Neuronal stem cell (in vitro differentiated cells): ENCODE measurements around the gene HMG20B.
A peak's percentile ranks its signal among the peaks of the same experiment; 100 is the strongest.

Experiments
- DNase-seq: peaks from one replicate; pipeline ENCODE4 v3.0.0-alpha.2; 2013; ENCODE audit warnings: low spot score
- H2AFZ ChIP-seq: one replicate; pipeline ENCODE4 v1.6.1; 2013; ENCODE audit warnings: mild to moderate bottlenecking, low read length, inconsistent platforms
- H2AK5ac ChIP-seq: 2 replicates; pipeline ENCODE4 v1.6.1; 2013; ENCODE audit warnings: low read depth, mild to moderate bottlenecking, inconsistent platforms, low read length, moderate library complexity, mixed read lengths
- H2BK120ac ChIP-seq: 2 replicates; pipeline ENCODE4 v1.6.1; 2013; ENCODE audit warnings: low read depth, mild to moderate bottlenecking, inconsistent platforms, low read length, moderate library complexity, mixed read lengths
- H2BK12ac ChIP-seq: one replicate; pipeline ENCODE4 v1.6.1; 2013; ENCODE audit warnings: low read length, inconsistent platforms
- H2BK15ac ChIP-seq: 2 replicates; pipeline ENCODE4 v1.6.1; 2013; ENCODE audit warnings: mild to moderate bottlenecking, low read length, inconsistent platforms, mixed read lengths
- H2BK5ac ChIP-seq: one replicate; pipeline ENCODE4 v1.6.1; 2013; ENCODE audit warnings: inconsistent platforms, mild to moderate bottlenecking, low read length, moderate library complexity
- H3K14ac ChIP-seq: one replicate; pipeline ENCODE4 v1.6.1; 2013; ENCODE audit warnings: low read length, inconsistent platforms
- H3K18ac ChIP-seq: 2 replicates; pipeline ENCODE4 v1.6.1; 2013; ENCODE audit warnings: low read length, inconsistent platforms
- H3K23ac ChIP-seq: 2 replicates; pipeline ENCODE4 v1.6.1; 2013; ENCODE audit warnings: low read depth, mild to moderate bottlenecking, mixed read lengths, low read length, inconsistent platforms; ENCODE audit not compliant: poor library complexity
- H3K27ac ChIP-seq: replicated peaks from 3 replicates; pipeline ENCODE4 v1.5.1; 2013; ENCODE audit warnings: low read length, inconsistent platforms
- H3K27me3 ChIP-seq, 3 experiments: 2 replicates each; pipeline ENCODE4 v1.6.1; 2013; ENCODE audit warnings: low read length in 3 of 3, mild to moderate bottlenecking in 2 of 3, inconsistent platforms in 1 of 3, low read depth in 1 of 3, mixed read lengths in 1 of 3, moderate library complexity in 1 of 3; ENCODE audit not compliant: control insufficient read depth in 3 of 3, insufficient read depth in 3 of 3
- H3K36me3 ChIP-seq, 2 donors: replicated peaks in 1 of 2; 2 replicates each; pipeline ENCODE4 v1.6.1; 2013; ENCODE audit warnings: low read length in 2 of 2; ENCODE audit not compliant: control insufficient read depth in 2 of 2, insufficient read depth in 2 of 2
- H3K4ac ChIP-seq: 2 replicates; pipeline ENCODE4 v1.6.1; 2013; ENCODE audit warnings: inconsistent platforms, mild to moderate bottlenecking, low read length, moderate library complexity
- H3K4me1 ChIP-seq, 2 donors: 1 replicate in 1 of 2; 2 replicates in 1 of 2; pipeline ENCODE4 v1.6.1; 2013; ENCODE audit warnings: low read length in 2 of 2, low read depth in 1 of 2; ENCODE audit not compliant: control insufficient read depth in 2 of 2, insufficient read depth in 1 of 2
- H3K4me2 ChIP-seq: one replicate; pipeline ENCODE4 v1.6.1; 2013; ENCODE audit warnings: mild to moderate bottlenecking, low read length, inconsistent platforms; ENCODE audit not compliant: insufficient read depth, poor library complexity, severe bottlenecking
- H3K4me3 ChIP-seq, 2 donors: 2 replicates each; pipeline ENCODE4 v1.5.1; 2013; ENCODE audit warnings: low read length in 2 of 2, mild to moderate bottlenecking in 2 of 2, inconsistent platforms in 1 of 2, moderate library complexity in 1 of 2
- H3K79me1 ChIP-seq: one replicate; pipeline ENCODE4 v1.6.1; 2013; ENCODE audit warnings: low read depth, mild to moderate bottlenecking, inconsistent platforms, low read length, moderate library complexity
- H3K9ac ChIP-seq: one replicate; pipeline ENCODE4 v1.6.1; 2013; ENCODE audit warnings: mild to moderate bottlenecking, low read depth, low read length, inconsistent platforms; ENCODE audit not compliant: poor library complexity
- H3K9me3 ChIP-seq, 2 donors: replicated peaks in 1 of 2; 2 replicates each; pipeline versions ENCODE3 to v1.6.1; 2013; ENCODE audit warnings: low read length in 2 of 2, mild to moderate bottlenecking in 2 of 2, inconsistent platforms in 1 of 2, low read depth in 1 of 2, mixed read lengths in 1 of 2, moderate library complexity in 1 of 2; ENCODE audit not compliant: control insufficient read depth in 2 of 2, insufficient read depth in 1 of 2
- H4K8ac ChIP-seq: one replicate; pipeline ENCODE4 v1.6.1; 2013; ENCODE audit warnings: low read depth, mild to moderate bottlenecking, inconsistent platforms, low read length, moderate library complexity
- H4K91ac ChIP-seq: one replicate; pipeline ENCODE4 v1.6.1; 2013; ENCODE audit warnings: low read length, low read depth, mild to moderate bottlenecking, inconsistent platforms; ENCODE audit not compliant: poor library complexity
- WGBS, 2 donors: extraction: QIAGEN DNeasy Blood & Tissue Kit; methylation state at CpG; one replicate each; pipeline ENCODE4 v1.1.7; 2013; ENCODE audit warnings: missing lambda C conversion rate in 2 of 2, mixed read lengths in 1 of 2; ENCODE audit not compliant: insufficient read length in 2 of 2, insufficient replicate concordance in 1 of 2; ENCODE audit errors: extremely low coverage in 2 of 2; 5-methylcytosine and 5-hydroxymethylcytosine counted together

The HMG20B gene

DNA sequence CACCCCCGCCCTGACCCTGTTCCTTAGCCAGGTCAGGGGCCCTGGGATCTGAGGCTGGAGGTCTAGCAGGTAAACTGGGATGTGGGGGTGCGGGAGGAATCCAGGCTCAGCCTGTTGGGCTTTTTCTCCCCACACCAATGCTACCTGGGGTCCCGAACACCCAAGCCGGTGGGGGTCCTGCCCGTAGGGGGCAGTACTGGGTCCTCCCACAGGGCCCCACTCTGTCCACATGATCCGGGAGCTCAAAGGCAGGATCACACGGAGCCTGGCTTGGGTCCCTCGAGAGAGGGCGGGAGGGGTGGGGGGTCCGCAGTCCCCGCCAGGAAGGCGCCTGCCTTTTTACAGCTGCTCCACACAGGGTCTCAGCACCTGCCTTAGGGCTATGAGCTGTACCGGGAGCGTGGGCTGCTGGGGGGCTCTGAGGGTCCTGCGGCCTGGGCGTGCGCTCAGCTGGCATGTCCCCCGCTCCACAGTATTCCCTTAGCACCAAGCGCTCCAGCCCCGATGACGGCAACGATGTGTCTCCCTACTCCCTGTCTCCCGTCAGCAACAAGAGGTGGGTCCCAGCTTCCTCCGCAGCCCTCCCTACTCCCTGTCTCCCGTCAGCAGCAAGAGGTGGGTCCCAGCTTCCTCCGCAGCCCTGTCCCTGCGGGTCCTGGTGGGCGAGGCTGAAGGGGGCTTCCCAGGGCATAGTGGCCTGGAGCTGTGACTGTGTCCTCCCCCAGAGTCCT is 46.1 kb upstream of the HMG20B start:
- Histone ChIP-seq H3K4me3 (no peak overlapping the region), H3K27ac (no peak overlapping the region), H3K23ac (peak overlapping the region; percentile 1), H2AK5ac (no peak overlapping the region), H3K27me3 (peaks cover 0 to 2% (median 0%) of the 10 kb centered on the region in 3 experiments), H3K79me1 (peaks cover 23% of the 10 kb centered on the region), H2BK15ac (no peak overlapping the region), H2AFZ (no peak overlapping the region), H3K18ac (no peak overlapping the region), H3K14ac (no peak overlapping the region), H3K4me2 (no peak overlapping the region), H2BK120ac (no peak overlapping the region), H3K4me1 (no peaks in the 10 kb centered on the region), H4K8ac (no peak overlapping the region), H3K9ac (no peak overlapping the region), H2BK5ac (no peak overlapping the region), H3K4ac (no peak overlapping the region), H2BK12ac (no peak overlapping the region), H3K9me3 (no peaks in the 10 kb centered on the region), H3K36me3 (peaks cover 42 to 81% of the 10 kb centered on the region in 2 donors), H4K91ac (no peak overlapping the region)
- DNase-seq, result no peak
- no CpG with 5 or more reads among the region's 28 CpGs for WGBS, 2 donors

DNA sequence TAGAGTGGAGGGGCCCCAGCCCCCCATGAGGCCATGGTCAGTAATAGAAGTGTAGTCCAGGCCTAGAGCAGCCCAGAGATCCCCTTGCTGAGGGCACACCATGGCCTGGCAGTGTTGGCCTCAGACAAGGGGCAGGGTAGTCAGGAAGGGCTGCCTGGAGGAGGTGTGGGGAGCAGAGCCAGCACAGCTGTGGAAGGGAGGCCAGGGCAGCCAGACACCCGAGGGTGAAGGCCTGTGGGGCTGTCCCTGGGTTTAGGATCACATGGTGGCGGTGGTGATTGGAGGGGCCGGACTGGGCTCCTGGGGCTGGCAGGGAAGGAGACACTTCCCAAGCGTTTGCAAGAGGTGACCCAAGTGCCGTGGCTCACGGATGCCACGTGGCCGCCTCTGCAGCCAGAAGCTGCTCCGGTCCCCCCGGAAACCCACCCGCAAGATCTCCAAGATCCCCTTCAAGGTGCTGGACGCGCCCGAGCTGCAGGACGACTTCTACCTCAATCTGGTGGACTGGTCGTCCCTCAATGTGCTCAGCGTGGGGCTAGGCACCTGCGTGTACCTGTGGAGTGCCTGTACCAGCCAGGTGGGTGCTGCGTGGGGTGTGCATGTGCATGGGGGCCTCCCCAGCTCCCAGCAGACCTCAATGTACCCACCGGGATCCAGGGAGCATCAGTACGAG is 45.4 kb upstream of the HMG20B start:
- Histone ChIP-seq H3K4me1 (no peaks in the 10 kb centered on the region), H3K4ac (no peak overlapping the region), H4K8ac (no peak overlapping the region), H2AFZ (no peak overlapping the region), H3K36me3 (peaks cover 43 to 81% of the 10 kb centered on the region in 2 donors), H3K23ac (peak overlapping the region; percentile 75), H3K79me1 (peaks cover 19% of the 10 kb centered on the region), H2BK5ac (no peak overlapping the region), H2AK5ac (no peak overlapping the region), H2BK15ac (no peak overlapping the region), H2BK120ac (peak overlapping the region; percentile 31), H3K9me3 (no peaks in the 10 kb centered on the region), H3K4me2 (no peak overlapping the region), H3K9ac (no peak overlapping the region), H4K91ac (no peak overlapping the region), H3K27ac (no peak overlapping the region), H3K14ac (no peak overlapping the region), H3K18ac (no peak overlapping the region), H2BK12ac (no peak overlapping the region), H3K27me3 (no peaks in the 10 kb centered on the region), H3K4me3 (no peak overlapping the region)
- no peak for DNase-seq
- no CpG with 5 or more reads among the region's 21 CpGs for WGBS, 2 donors

DNA sequence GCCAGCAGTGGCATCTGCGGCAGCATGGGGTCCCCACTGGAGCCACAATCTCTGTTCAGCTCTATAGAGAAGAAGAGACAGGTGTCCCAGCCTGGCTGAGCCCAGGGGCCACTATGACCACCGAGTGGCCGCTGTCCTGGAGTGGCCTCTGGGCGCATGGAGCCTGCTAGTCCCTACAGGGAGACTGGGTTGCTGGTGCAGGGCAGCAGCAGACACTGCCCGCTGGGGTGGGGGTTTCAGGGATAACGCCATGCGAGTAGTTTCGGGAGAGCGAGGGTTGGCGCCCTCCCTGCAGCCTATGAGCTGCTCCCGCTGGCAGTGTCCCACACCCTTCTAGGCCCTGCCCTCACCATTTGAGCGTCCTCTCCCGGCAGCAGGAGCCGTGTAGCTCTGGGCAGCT is 44.7 kb upstream of the HMG20B start:
- no CpG with 5 or more reads among the region's 14 CpGs for WGBS, 2 donors
- peaks cover 13% of the 10 kb centered on the region for H3K79me1 ChIP-seq
- H3K27me3 ChIP-seq, result no peaks in the 10 kb centered on the region
- H3K4me2 ChIP-seq, result no peak overlapping the region
- peak overlapping the region; percentile 43 for H3K23ac ChIP-seq
- no peak overlapping the region for H4K91ac ChIP-seq
- no peak overlapping the region for H3K4ac ChIP-seq
- DNase-seq, result no peak
- H2BK120ac ChIP-seq, result no peak overlapping the region
- H3K14ac ChIP-seq, result peak overlapping the region; percentile 75
- no peak overlapping the region for H2AK5ac ChIP-seq
- H2BK15ac ChIP-seq, result no peak overlapping the region
- H3K18ac ChIP-seq, result no peak overlapping the region
- peak overlapping the region; percentile 75 for H2BK5ac ChIP-seq
- H4K8ac ChIP-seq, result peak overlapping the region; percentile 65
- no peak overlapping the region for H3K27ac ChIP-seq
- H2BK12ac ChIP-seq, result no peak overlapping the region
- no peaks in the 10 kb centered on the region for H3K9me3 ChIP-seq
- H3K36me3 ChIP-seq, result peaks cover 49 to 81% of the 10 kb centered on the region in 2 donors
- H3K4me1 ChIP-seq, result no peaks in the 10 kb centered on the region
- H3K4me3 ChIP-seq, result no peak overlapping the region
- H3K9ac ChIP-seq, result no peak overlapping the region
- no peak overlapping the region for H2AFZ ChIP-seq

DNA sequence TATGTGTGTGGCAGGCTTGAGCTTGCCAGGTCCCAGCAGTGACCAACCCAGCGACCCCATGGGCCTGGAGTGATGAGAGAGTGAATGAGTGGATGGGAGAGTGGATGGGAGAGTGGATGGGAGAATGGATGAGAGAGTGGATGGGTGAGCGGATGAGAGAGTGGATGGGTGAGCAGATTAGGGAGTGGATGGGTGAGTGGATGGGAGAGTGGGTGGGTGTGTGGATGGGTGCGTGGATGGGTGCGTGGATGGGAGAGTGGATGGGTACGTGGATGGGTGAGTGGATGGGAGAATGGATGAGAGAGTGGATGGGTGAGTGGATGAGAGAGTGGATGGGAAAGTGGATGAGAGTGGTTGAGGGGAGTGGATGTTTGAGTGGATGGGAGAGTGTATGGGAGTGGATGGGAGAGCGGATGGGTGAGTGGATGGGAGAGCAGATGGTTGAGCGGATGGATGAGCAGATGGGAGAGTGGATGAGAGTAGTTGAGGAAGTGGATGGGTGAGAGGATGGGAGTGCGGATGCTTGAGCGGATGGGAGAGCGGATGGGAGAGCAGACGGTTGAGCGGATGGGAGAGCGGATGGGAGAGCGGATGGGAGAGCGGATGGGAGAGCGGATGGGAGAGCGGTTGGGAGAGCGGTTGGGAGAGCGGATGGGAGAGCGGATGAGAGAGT is 44.1 kb upstream of the HMG20B start:
- Histone ChIP-seq H2BK12ac (no peak overlapping the region), H3K14ac (peak overlapping the region; percentile 75), H3K79me1 (peaks cover 8% of the 10 kb centered on the region), H3K4ac (no peak overlapping the region), H3K18ac (no peak overlapping the region), H4K91ac (no peak overlapping the region), H2AFZ (no peak overlapping the region), H3K27me3 (no peaks in the 10 kb centered on the region), H3K9me3 (no peaks in the 10 kb centered on the region), H3K4me1 (no peaks in the 10 kb centered on the region), H3K4me3 (no peak overlapping the region), H2BK120ac (no peak overlapping the region), H2BK15ac (no peak overlapping the region), H3K27ac (no peak overlapping the region), H3K4me2 (no peak overlapping the region), H2AK5ac (no peak overlapping the region), H4K8ac (peak overlapping the region; percentile 43), H3K36me3 (peaks cover 50 to 81% of the 10 kb centered on the region in 2 donors), H3K23ac (no peak overlapping the region), H2BK5ac (no peak overlapping the region), H3K9ac (peak overlapping the region; percentile 4)
- 100% methylated on average over 6 of the region's 20 CpGs; no CpG with 5 or more reads in 1 of the 2 donors for WGBS, 2 donors
- DNase-seq, result no peak
